WTC11 (cell line): Measurements from ENCODE around the gene PRLR. TPM values are rescaled to one million over a fixed set of nuclear protein-coding genes. Genes with fewer than 3 reads are reported as not detected.

Experiments used
- ATAC-seq: fragments of 200-7000 bp; cut with Tn5 transposase; 2 replicates; pipeline ENCODE4 v1.10.0; 2021; ENCODE audit warnings: mild to moderate bottlenecking, moderate library complexity
- CTCF ChIA-PET: fragments of 300-600 bp; sonication (Branson Sonifier 250); formaldehyde crosslinking; loops from one replicate; lab custom pipeline; 2021; ENCODE audit warnings: antibody characterized with exemption; lab: Charles Lee
- POLR2A ChIA-PET: fragments of 350-600 bp; sonication (Branson Sonifier 250); formaldehyde crosslinking; loops from one replicate; lab custom pipeline; 2021; ENCODE audit warnings: antibody characterized with exemption; lab: Charles Lee
- DNase-seq: peaks from one replicate; pipeline ENCODE4 v3.0.0; 2021; ENCODE audit warnings: low spot score
- H3K27ac Mint-ChIP-seq: 2 replicates; pipeline ENCODE4 v1.8.0; 2021; ENCODE audit warnings: mixed read lengths
- H3K27me3 Mint-ChIP-seq: 2 replicates; pipeline ENCODE4 v1.8.0; 2021; ENCODE audit warnings: low read depth, mild to moderate bottlenecking, moderate library complexity, mixed read lengths
- H3K36me3 Mint-ChIP-seq: 2 replicates; pipeline ENCODE4 v1.8.0; 2021; ENCODE audit warnings: mixed read lengths
- H3K4me1 Mint-ChIP-seq: 2 replicates; pipeline ENCODE4 v1.8.0; 2022; ENCODE audit warnings: mixed read lengths
- H3K4me3 Mint-ChIP-seq: 2 replicates; pipeline ENCODE4 v1.8.0; 2021; ENCODE audit warnings: mild to moderate bottlenecking, moderate library complexity, mixed read lengths
- H3K9me3 Mint-ChIP-seq: 2 replicates; pipeline ENCODE4 v1.8.0; 2021; ENCODE audit warnings: mixed read lengths
- AFF4 ChIP-seq: sonication (generic); formaldehyde crosslinking; IDR thresholded peaks from 2 replicates; pipeline ENCODE4 v1.8.1; 2023; ENCODE audit warnings: mild to moderate bottlenecking, missing genetic modification reagents, borderline replicate concordance
- ATF3 ChIP-seq: sonication (generic); formaldehyde crosslinking; conservative IDR thresholded peaks from 2 replicates; pipeline ENCODE4 v1.8.1; 2022; ENCODE audit warnings: mild to moderate bottlenecking, missing genetic modification reagents
- CDX4 ChIP-seq: fragments of 250-450 bp; sonication (Bioruptor Pico); IDR thresholded peaks from 2 replicates; pipeline ENCODE4 v1.9.0; 2021; ENCODE audit warnings: moderate library complexity, mild to moderate bottlenecking, inconsistent platforms, borderline replicate concordance
- ELF4 ChIP-seq: sonication (generic); formaldehyde crosslinking; IDR thresholded peaks from 2 replicates; pipeline ENCODE4 v1.8.1; 2022; ENCODE audit warnings: low read depth, mild to moderate bottlenecking, moderate library complexity, missing genetic modification reagents
- EMX1 ChIP-seq: fragments of 250-450 bp; sonication (Bioruptor Pico); IDR thresholded peaks from 2 replicates; pipeline ENCODE4 v1.8.0; 2021; ENCODE audit warnings: mild to moderate bottlenecking
- ETV6 ChIP-seq: sonication (generic); formaldehyde crosslinking; IDR thresholded peaks from 2 replicates; pipeline ENCODE4 v1.8.1; 2022; ENCODE audit warnings: mild to moderate bottlenecking, missing genetic modification reagents
- IRF1 ChIP-seq: sonication (generic); formaldehyde crosslinking; IDR thresholded peaks from 2 replicates; pipeline ENCODE4 v1.8.0; 2023; ENCODE audit warnings: missing genetic modification reagents
- KAT7 ChIP-seq: sonication (generic); formaldehyde crosslinking; IDR thresholded peaks from 2 replicates; pipeline ENCODE4 v1.8.1; 2023; ENCODE audit warnings: missing genetic modification reagents, mild to moderate bottlenecking, borderline replicate concordance
- MLX ChIP-seq: sonication (generic); formaldehyde crosslinking; IDR thresholded peaks from 2 replicates; pipeline ENCODE4 v1.8.1; 2023; ENCODE audit warnings: mild to moderate bottlenecking, missing genetic modification reagents, moderate library complexity
- MYBL2 ChIP-seq: sonication (generic); formaldehyde crosslinking; IDR thresholded peaks from 2 replicates; pipeline ENCODE4 v1.8.1; 2023; ENCODE audit warnings: mild to moderate bottlenecking, moderate library complexity, missing genetic modification reagents
- NFATC4 ChIP-seq: fragments of 250-450 bp; sonication (Bioruptor Pico); IDR thresholded peaks from 2 replicates; pipeline ENCODE4 v1.9.0; 2021; ENCODE audit warnings: mild to moderate bottlenecking
- NR1H2 ChIP-seq: sonication (generic); formaldehyde crosslinking; IDR thresholded peaks from 2 replicates; pipeline ENCODE4 v1.9.0; 2021; ENCODE audit warnings: mild to moderate bottlenecking, moderate library complexity, missing genetic modification reagents
- PRDM15 ChIP-seq: sonication (generic); formaldehyde crosslinking; IDR thresholded peaks from 2 replicates; pipeline ENCODE4 v1.8.0; 2022; ENCODE audit warnings: missing genetic modification reagents
- STAT6 ChIP-seq: sonication (generic); formaldehyde crosslinking; conservative IDR thresholded peaks from 2 replicates; pipeline ENCODE4 v1.8.1; 2023; ENCODE audit warnings: mild to moderate bottlenecking, low read depth, missing genetic modification reagents, moderate library complexity
- ZNF232 ChIP-seq: sonication (generic); formaldehyde crosslinking; IDR thresholded peaks from 2 replicates; pipeline ENCODE4 v1.8.0; 2022; ENCODE audit warnings: mild to moderate bottlenecking, missing genetic modification reagents
- ZNF317 ChIP-seq: sonication (generic); formaldehyde crosslinking; IDR thresholded peaks from 2 replicates; pipeline ENCODE4 v1.8.1; 2023; ENCODE audit warnings: low read depth, mild to moderate bottlenecking, moderate library complexity, missing genetic modification reagents, borderline replicate concordance
- ZNF532 ChIP-seq: fragments of 250-450 bp; sonication (Bioruptor Pico); IDR thresholded peaks from 2 replicates; pipeline ENCODE4 v1.9.0; 2021; ENCODE audit warnings: mild to moderate bottlenecking, borderline replicate concordance
- total RNA-seq: library from RNA; stranded (reverse); gene quantifications from 3 replicates; pipeline ENCODE4 v1.2.3, GENCODE V29; 2021

PRLR gene
- total RNA-seq, 1 experiment from 2014 or later: 3.2 TPM

- POLR2A ChIA-PET: no interaction called here
- no peak for DNase-seq
- Mint-ChIP-seq H3K4me3 (no peak overlapping the region), H3K4me1 (peaks cover 33% of the 10 kb centered on the region), H3K27me3 (no peaks in the 10 kb centered on the region; the same call in 1 of the 2 replicates), H3K36me3 (peaks cover 21% of the 10 kb centered on the region), H3K9me3 (peaks cover 34% of the 10 kb centered on the region), H3K27ac (no peak overlapping the region)
- CTCF ChIA-PET: no interaction called here
- no peak for TF ChIP-seq PRDM15 (CRISPR knock-in tag)
- TF ChIP-seq ZNF532 (CRISPR knock-in tag): no peak
- no peak for TF ChIP-seq ZNF317 (CRISPR knock-in tag)
- no peak for TF ChIP-seq NFATC4 (CRISPR knock-in tag)
- TF ChIP-seq STAT6 (CRISPR knock-in tag): no peak
- TF ChIP-seq EMX1 (CRISPR knock-in tag): no peak
- no peak for TF ChIP-seq NR1H2 (CRISPR knock-in tag)
- no peak for TF ChIP-seq ZNF232
- TF ChIP-seq IRF1 (CRISPR knock-in tag): no peak
- TF ChIP-seq ATF3 (CRISPR knock-in tag): no peak
- no peak for TF ChIP-seq MYBL2 (CRISPR knock-in tag)
- no peak for TF ChIP-seq ETV6 (CRISPR knock-in tag)
- no peak for TF ChIP-seq CDX4
- no peak for TF ChIP-seq ELF4 (CRISPR knock-in tag)
- no peak for TF ChIP-seq KAT7
- TF ChIP-seq MLX: no peak
- TF ChIP-seq AFF4 (CRISPR knock-in tag): no peak
- no peak for ATAC-seq
Measured at GRCh38 chr5:35264509-35264908, 34.2 kb upstream of the PRLR start.
